GM23338 (cell line): ENCODE measurements around the gene PAIP2. TPM values are rescaled to one million over a fixed set of nuclear protein-coding genes. Genes with fewer than 3 reads are reported as not detected.

ENCODE experiments used
- ATAC-seq: fragments of 200-7000 bp; cut with Tn5 transposase; 3 replicates; pipeline ENCODE4 v1.9.1; 2020
- DNase-seq: peaks from one replicate; pipeline ENCODE4 v3.0.0-alpha.2; 2015; ENCODE audit warnings: low spot score
- H2AFZ ChIP-seq: fragments of 200-600 bp; sonication (generic); 2 replicates; pipeline ENCODE4 v1.8.0; 2016; ENCODE audit warnings: antibody characterized with exemption, mild to moderate bottlenecking, moderate library complexity
- H3F3A ChIP-seq: fragments of 200-600 bp; sonication (generic); replicated peaks from 2 replicates; pipeline ENCODE4 v1.8.0; 2017; ENCODE audit warnings: antibody characterized with exemption, mixed run types, low read depth
- H3K27ac ChIP-seq: fragments of 200-600 bp; sonication (generic); 2 replicates; pipeline ENCODE4 v1.6.1; 2016; ENCODE audit warnings: low read depth
- H3K27me3 ChIP-seq: fragments of 200-600 bp; sonication (generic); 2 replicates; pipeline ENCODE4 v1.8.0; 2016; ENCODE audit warnings: mild to moderate bottlenecking, mixed run types, moderate library complexity; ENCODE audit not compliant: insufficient read depth
- H3K36me3 ChIP-seq: fragments of 200-600 bp; sonication (generic); 2 replicates; pipeline ENCODE4 v1.8.0; 2016; ENCODE audit warnings: mild to moderate bottlenecking; ENCODE audit not compliant: insufficient read depth
- H3K4me1 ChIP-seq: fragments of 200-600 bp; sonication (generic); 2 replicates; pipeline ENCODE4 v1.8.0; 2016; ENCODE audit warnings: mild to moderate bottlenecking, moderate library complexity; ENCODE audit not compliant: insufficient read depth
- H3K4me2 ChIP-seq: fragments of 200-600 bp; sonication (generic); 2 replicates; pipeline ENCODE4 v1.7.1; 2017; ENCODE audit warnings: mixed run types
- H3K4me3 ChIP-seq: fragments of 200-600 bp; sonication (generic); 2 replicates; pipeline ENCODE4 v1.6.1; 2016; ENCODE audit warnings: mixed run types
- H3K79me2 ChIP-seq: fragments of 200-600 bp; sonication (generic); replicated peaks from 2 replicates; pipeline ENCODE4 v1.8.0; 2017; ENCODE audit warnings: mild to moderate bottlenecking; ENCODE audit not compliant: insufficient read depth
- H3K9me2 ChIP-seq: fragments of 200-600 bp; sonication (generic); 2 replicates; pipeline ENCODE4 v1.8.0; 2017; ENCODE audit not compliant: insufficient read depth
- H4K20me1 ChIP-seq: fragments of 200-600 bp; sonication (generic); replicated peaks from 2 replicates; pipeline ENCODE4 v1.8.0; 2017; ENCODE audit warnings: mild to moderate bottlenecking; ENCODE audit not compliant: insufficient read depth
- H3K27ac Mint-ChIP-seq: 2 replicates; pipeline ENCODE4 v1.8.0; 2020; ENCODE audit warnings: inconsistent platforms, mild to moderate bottlenecking, moderate library complexity, mixed read lengths
- H3K27me3 Mint-ChIP-seq: 3 replicates; pipeline ENCODE4 v1.8.0; 2022; ENCODE audit warnings: low read depth, mild to moderate bottlenecking, moderate library complexity, mixed read lengths, inconsistent platforms; ENCODE audit not compliant: insufficient read depth, poor library complexity
- H3K36me3 Mint-ChIP-seq: 3 replicates; pipeline ENCODE4 v1.8.0; 2021; ENCODE audit warnings: low read depth, mild to moderate bottlenecking, inconsistent platforms, moderate library complexity, mixed read lengths
- H3K4me1 Mint-ChIP-seq: 3 replicates; pipeline ENCODE4 v1.8.0; 2020; ENCODE audit warnings: mild to moderate bottlenecking, inconsistent platforms, mixed read lengths
- H3K4me3 Mint-ChIP-seq: 3 replicates; pipeline ENCODE4 v1.8.0; 2021; ENCODE audit warnings: moderate library complexity, mild to moderate bottlenecking, inconsistent platforms, mixed read lengths
- H3K9me3 Mint-ChIP-seq: 3 replicates; pipeline ENCODE4 v1.8.0; 2020; ENCODE audit warnings: moderate library complexity, mild to moderate bottlenecking, inconsistent platforms, mixed read lengths
- CREB1 ChIP-seq: fragments of 250-450 bp; sonication (Bioruptor Pico); IDR thresholded peaks from 2 replicates; pipeline ENCODE4 v1.5.0; 2020; ENCODE audit warnings: low read depth, mild to moderate bottlenecking, moderate library complexity
- CTCF ChIP-seq, 2 experiments: fragments of 200-600 bp in 1 of 2; sonication (generic) in 1 of 2; conservative IDR thresholded peaks; 2 replicates each; pipeline versions ENCODE4 v1.5.1 to v1.6.1; 2016 to 2017; ENCODE audit warnings: antibody characterized with exemption in 2 of 2, low read depth in 2 of 2, mild to moderate bottlenecking in 2 of 2, moderate library complexity in 1 of 2
- EZH2phosphoT487 ChIP-seq: fragments of 200-600 bp; sonication (generic); IDR thresholded peaks from one replicate; pipeline ENCODE4 v1.8.1; 2018; ENCODE audit warnings: antibody characterized with exemption; ENCODE audit not compliant: unreplicated experiment
- JUNB ChIP-seq: IDR thresholded peaks from one replicate; pipeline ENCODE4 v1.6.1; 2016; ENCODE audit warnings: antibody characterized with exemption; ENCODE audit not compliant: unreplicated experiment
- NANOG ChIP-seq: IDR thresholded peaks from 2 replicates; pipeline ENCODE4 v1.6.1; 2016; ENCODE audit warnings: antibody characterized with exemption, borderline replicate concordance
- POLR2AphosphoS5 ChIP-seq: IDR thresholded peaks from 2 replicates; pipeline ENCODE4 v1.6.1; 2016; ENCODE audit warnings: antibody characterized with exemption, low read depth
- STAT1 ChIP-seq: IDR thresholded peaks from one replicate; pipeline ENCODE4 v1.6.1; 2016; ENCODE audit warnings: antibody characterized with exemption; ENCODE audit not compliant: unreplicated experiment
- ZNF114 ChIP-seq: fragments of 250-450 bp; sonication (Bioruptor Pico); IDR thresholded peaks from 2 replicates; pipeline ENCODE4 v1.5.0; 2020; ENCODE audit warnings: mild to moderate bottlenecking, moderate library complexity
- ZNF331 ChIP-seq: fragments of 250-450 bp; sonication (Bioruptor Pico); IDR thresholded peaks from 2 replicates; pipeline ENCODE4 v1.5.0; 2020; ENCODE audit warnings: low read depth, mild to moderate bottlenecking, moderate library complexity
- ZNF462 ChIP-seq: fragments of 250-450 bp; sonication (Bioruptor Pico); IDR thresholded peaks from 2 replicates; pipeline ENCODE4 v1.5.0; 2020; ENCODE audit warnings: mild to moderate bottlenecking, moderate library complexity
- polyA plus RNA-seq: library from polyadenylated mRNA; unstranded; fragments of >200 nt; fragmentation: Nextera tagmentation; extraction: Ambion mirVana; gene quantifications from 2 replicates; pipeline ENCODE4 v1.2.1, GENCODE V29; 2016
- total RNA-seq: library from RNA; depleted of rRNA; stranded (reverse); fragments of >200 nt; shearing (Covaris generic); gene quantifications from 2 replicates; pipeline ENCODE4 v1.2.3, GENCODE V29; 2014

PAIP2 gene
- total and polyA plus RNA-seq, 2 experiments from 2014 or later = 132 to 277 TPM

- TF ChIP-seq CTCF (conservative IDR thresholded peaks at IDR 0.05; ENCODE audit: low read depth in 2 of 2) (no peak), ZNF331 (CRISPR knock-in tag) (no peak)
- no peak overlapping the region for H3K27ac ChIP-seq
- H2AFZ ChIP-seq = no peak overlapping the region
- H3K4me3 Mint-ChIP-seq = peak overlapping the region; percentile 9; the same call in 1 of the 3 replicates
- no peak for DNase-seq
- H3K36me3 ChIP-seq = no peaks in the 10 kb centered on the region
- no peaks in the 10 kb centered on the region for H3K9me2 ChIP-seq
- peak overlapping the region; percentile 81; the same call in 1 of the 2 replicates for H3K4me3 ChIP-seq
- H3K4me1 Mint-ChIP-seq = peaks cover 33% of the 10 kb centered on the region
- peak overlapping the region; percentile 96 for H3K4me2 ChIP-seq
- H3K27me3 Mint-ChIP-seq = peaks cover 53% of the 10 kb centered on the region
- no peaks in the 10 kb centered on the region for H3K79me2 ChIP-seq
- H3K9me3 Mint-ChIP-seq = no peaks in the 10 kb centered on the region
- peaks cover 21% of the 10 kb centered on the region for H3F3A ChIP-seq
- no peak for ATAC-seq
- H3K4me1 ChIP-seq = peaks cover 16% of the 10 kb centered on the region
- no peaks in the 10 kb centered on the region for H4K20me1 ChIP-seq
- H3K36me3 Mint-ChIP-seq = no peaks in the 10 kb centered on the region; the same call in 2 of the 3 replicates
- peaks cover 40% of the 10 kb centered on the region for H3K27me3 ChIP-seq
- no peak overlapping the region for H3K27ac Mint-ChIP-seq
Observed at GRCh38 chr5:139390639-139391569, 49.2 kb downstream of the PAIP2 start.

GRCh38 chr5:139391570-139392323, 50.1 kb downstream of the PAIP2 start:
- Histone ChIP-seq H3K79me2 (no peaks in the 10 kb centered on the region), H3F3A (peaks cover 25% of the 10 kb centered on the region), H2AFZ (peak overlapping the region; percentile 98), H3K4me1 (peaks cover 16% of the 10 kb centered on the region), H3K4me2 (peak overlapping the region; percentile 96), H4K20me1 (no peaks in the 10 kb centered on the region), H3K27me3 (peaks cover 44% of the 10 kb centered on the region), H3K4me3 (peak overlapping the region; percentile 81), H3K9me2 (no peaks in the 10 kb centered on the region), H3K36me3 (no peaks in the 10 kb centered on the region), H3K27ac (no peak overlapping the region)
- ATAC-seq = peak; percentile 3
- Mint-ChIP-seq H3K27ac (0 out of 2 replicates have a peak overlapping the region, but pooled peaks have one; percentile 30), H3K4me3 (peak overlapping the region; percentile 62), H3K27me3 (peaks cover 56% of the 10 kb centered on the region), H3K36me3 (no peaks in the 10 kb centered on the region; the same call in 2 of the 3 replicates), H3K4me1 (peaks cover 39% of the 10 kb centered on the region), H3K9me3 (no peaks in the 10 kb centered on the region)
- DNase-seq = peak; percentile 59
- TF ChIP-seq ZNF114 (CRISPR knock-in tag) (no peak), ZNF331 (CRISPR knock-in tag) (no peak), NANOG (no peak), CREB1 (no peak), EZH2phosphoT487 (no peak), POLR2AphosphoS5 (no peak), ZNF462 (CRISPR knock-in tag) (no peak), STAT1 (no peak), JUNB (no peak)
